ENCODE results near the gene PRICKLE2.

DNA sequence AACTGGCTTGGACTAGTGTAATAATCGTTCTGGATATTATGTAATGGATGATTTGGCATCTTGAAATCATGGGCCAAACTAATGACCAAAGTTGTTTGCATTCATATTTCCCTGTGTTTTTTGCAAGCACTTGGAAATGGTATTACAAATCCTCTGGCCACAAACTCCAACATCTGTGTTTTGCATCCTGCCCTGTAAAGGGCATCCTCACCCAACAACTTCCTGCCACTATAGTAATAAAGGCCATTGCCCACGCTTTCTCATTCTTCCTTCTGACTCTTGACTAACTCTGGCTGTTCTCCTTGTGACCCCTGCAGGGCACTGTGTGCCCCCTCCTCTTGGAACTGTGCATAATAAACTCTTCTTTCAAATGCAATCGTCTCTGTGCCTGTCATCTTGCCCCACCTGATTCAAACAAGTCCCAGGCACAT is 176.6 kb downstream of the PRICKLE2 start:
- TF ChIP-seq HOXD13 (CRISPR knock-in tag; IDR thresholded peaks at IDR 0.05; ENCODE audit: borderline replicate concordance) (no peak), ZNF510 (tag by site-specific recombination; IDR thresholded peaks at IDR 0.05; ENCODE audit: insufficient replicate concordance) (no peak), CTCF (tag by site-specific recombination; IDR thresholded peaks at IDR 0.05) (no peak), FEZF1 (tag by site-specific recombination; IDR thresholded peaks at IDR 0.05) (no peak)
- TF ChIP-seq, protein P1, sequence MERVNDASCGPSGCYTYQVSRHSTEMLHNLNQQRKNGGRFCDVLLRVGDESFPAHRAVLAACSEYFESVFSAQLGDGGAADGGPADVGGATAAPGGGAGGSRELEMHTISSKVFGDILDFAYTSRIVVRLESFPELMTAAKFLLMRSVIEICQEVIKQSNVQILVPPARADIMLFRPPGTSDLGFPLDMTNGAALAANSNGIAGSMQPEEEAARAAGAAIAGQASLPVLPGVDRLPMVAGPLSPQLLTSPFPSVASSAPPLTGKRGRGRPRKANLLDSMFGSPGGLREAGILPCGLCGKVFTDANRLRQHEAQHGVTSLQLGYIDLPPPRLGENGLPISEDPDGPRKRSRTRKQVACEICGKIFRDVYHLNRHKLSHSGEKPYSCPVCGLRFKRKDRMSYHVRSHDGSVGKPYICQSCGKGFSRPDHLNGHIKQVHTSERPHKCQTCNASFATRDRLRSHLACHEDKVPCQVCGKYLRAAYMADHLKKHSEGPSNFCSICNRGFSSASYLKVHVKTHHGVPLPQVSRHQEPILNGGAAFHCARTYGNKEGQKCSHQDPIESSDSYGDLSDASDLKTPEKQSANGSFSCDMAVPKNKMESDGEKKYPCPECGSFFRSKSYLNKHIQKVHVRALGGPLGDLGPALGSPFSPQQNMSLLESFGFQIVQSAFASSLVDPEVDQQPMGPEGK (tag by site-specific recombination; IDR thresholded peaks at IDR 0.05) = no peak

All from HEK293 (cell line).